ENCODE results near the gene TSKU.

- TF ChIP-seq CTCF (IDR thresholded peaks at IDR 0.05) (peak in 1 of 6 experiments; percentile 8), POLR2A (IDR thresholded peaks at IDR 0.05) (no peak)
Observed at GRCh38 chr11:76836613-76837291, 53.6 kb downstream of the TSKU start.

Data from Peyer's patch (tissue), 4 donors.